Colon (tissue), 2 donors: ENCODE data around the gene NOC2L.
"Not testable (repeated sequence)": the region's sequence is repeated elsewhere in the genome, so short reads cannot be mapped to it uniquely, and the experiment has no call there.

Experiments used
- FAIRE-seq: peaks from 2 replicates; lab custom pipeline; 2012; peaks lifted over from hg19 to GRCh38; lab: Jason Lieb, UNC
- donor health status: control.
- donor health status: control.

Gene NOC2L

GRCh38 chr1:993379-993995 is 34.4 kb upstream of the NOC2L start:
- no peak for FAIRE-seq

DNA sequence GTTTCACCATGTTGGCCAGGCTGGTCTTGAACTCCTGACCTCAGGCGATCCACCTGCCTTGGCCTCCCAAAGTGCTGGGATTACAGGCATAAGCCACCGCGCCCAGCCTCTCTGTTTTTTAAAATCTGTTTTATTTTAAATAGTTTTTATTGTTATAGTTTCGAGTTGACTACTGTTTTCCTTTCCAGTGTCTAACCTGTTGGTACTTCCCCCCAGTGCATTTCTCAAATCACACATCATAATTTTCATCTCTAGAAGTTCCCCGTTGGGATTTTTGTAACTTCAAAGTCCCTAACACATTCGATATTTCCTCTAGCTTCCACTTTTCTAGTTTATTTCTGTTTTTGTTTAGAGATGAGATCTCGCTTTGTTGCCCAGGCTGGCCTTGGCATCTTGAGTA is 33.3 kb upstream of the NOC2L start:
- no peak for FAIRE-seq

- FAIRE-seq = no peak
Measured at GRCh38 chr1:991895-992294, 32.8 kb upstream of the NOC2L start.

- FAIRE-seq = not testable (repeated sequence)
Measured at GRCh38 chr1:991275-991674, 32.2 kb upstream of the NOC2L start.

DNA sequence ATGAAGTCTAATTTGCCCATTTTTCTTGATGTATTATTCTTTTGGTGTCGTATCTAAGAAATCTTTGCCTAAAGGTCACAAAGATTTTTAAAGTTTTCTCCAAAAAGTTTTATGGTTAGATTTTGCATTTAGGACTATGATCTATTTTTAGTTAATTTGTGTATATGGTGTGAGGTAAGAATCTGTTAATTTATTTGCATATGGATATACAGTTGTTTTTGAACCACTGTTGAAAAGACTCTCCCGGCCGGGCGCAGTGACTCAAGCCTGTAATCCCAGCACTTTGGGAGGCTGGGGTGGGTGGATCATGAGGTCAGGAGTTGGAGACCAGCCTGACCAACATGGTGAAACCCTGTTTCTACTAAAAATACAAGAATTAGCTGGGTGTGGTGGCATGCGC is 29.0 kb upstream of the NOC2L start:
- not testable (repeated sequence) for FAIRE-seq

GRCh38 chr1:985126-985525 is 26.1 kb upstream of the NOC2L start:
- no peak for FAIRE-seq

DNA sequence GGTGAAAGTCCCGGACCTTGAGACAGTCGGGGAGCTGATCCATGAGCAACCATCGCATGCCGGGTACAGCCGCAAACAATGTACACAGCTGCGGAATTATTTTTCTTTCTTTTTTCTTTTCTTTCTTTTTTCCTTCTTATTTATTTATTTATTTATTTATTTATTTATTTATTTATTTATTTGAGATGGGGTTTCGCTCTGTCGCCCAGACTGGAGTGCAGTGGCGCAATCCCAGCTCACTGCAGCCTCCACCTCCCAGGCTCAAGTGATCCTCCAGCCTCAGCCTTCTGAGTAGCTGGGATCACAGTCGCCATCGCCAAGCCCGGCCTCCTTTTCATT is 25.4 kb upstream of the NOC2L start:
- FAIRE-seq = no peak

DNA sequence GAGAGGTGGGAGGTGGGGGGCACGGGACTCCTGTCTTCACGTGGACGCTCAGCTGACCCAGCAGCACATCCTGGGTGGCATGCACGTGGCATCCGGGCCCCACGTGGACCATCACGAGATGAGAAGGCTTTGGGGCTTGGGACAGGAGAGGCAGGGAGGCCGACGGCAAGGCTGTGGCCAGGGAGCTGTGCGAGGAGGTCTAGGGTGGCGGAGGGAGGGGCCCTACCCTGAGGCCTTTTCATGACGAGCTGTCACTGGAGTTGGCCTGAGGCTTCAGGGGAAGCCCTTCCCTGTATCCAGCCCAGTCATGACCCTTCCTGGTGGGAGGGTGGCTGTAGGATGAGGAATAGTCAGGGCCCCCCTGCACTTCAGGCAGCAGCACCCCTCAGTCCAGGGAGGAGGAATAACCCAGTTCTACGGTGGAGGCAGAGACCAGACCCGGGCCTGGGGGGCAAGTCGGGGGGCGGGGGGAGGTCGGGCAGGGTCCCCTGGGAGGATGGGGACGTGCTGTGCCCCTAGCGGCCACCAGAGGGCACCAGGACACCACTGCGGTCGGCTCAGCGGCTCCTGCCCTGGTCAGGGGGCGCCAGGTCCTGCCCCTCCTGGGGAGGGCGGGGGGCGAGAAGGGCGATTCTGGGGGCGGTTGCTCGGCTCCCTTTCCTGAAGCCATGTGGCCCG is 24.9 kb upstream of the NOC2L start:
- no peak for FAIRE-seq

DNA sequence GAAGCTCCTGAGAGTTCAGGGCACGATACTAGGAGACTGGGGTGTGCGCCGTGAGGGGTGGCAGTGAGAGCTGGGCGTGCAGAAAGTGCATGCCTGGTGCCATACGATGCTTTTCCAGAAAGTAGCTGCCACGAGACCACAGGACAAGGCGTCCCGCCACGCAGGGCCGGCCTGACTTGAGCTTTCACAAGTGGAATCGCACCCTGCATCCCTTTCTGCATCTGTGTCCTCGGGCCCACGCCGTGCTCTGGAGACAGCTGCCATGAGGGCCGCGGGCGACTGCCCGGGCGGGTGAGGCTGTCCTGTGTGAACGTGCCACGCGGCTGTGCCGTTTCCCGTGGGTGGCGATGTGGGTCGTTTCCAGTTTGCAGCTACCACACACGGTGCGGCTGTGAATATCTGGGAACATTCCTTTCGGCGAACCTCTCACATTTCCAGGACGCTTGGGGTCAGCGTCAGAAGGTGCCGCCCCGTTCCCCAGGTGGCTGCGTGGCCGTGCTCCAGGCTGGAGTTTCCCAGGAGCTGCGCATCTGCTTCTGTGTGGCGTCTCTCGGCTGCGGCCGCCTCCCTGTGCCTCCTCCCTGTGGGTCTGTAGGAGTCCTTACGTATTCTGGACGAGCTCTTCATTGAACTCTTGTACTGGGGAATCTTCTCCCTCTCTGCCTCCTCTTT is 23.8 kb upstream of the NOC2L start:
- no peak for FAIRE-seq

GRCh38 chr1:981955-982558 is 23.0 kb upstream of the NOC2L start, which contains the start of gene PERM1:
PERM1 (minus strand) TSS chr1:982093; CDS start chr1:981029, 1,064 bp downstream.
- FAIRE-seq = no peak

GRCh38 chr1:981491-981954 is 22.5 kb upstream of the NOC2L start:
- FAIRE-seq = no peak

DNA sequence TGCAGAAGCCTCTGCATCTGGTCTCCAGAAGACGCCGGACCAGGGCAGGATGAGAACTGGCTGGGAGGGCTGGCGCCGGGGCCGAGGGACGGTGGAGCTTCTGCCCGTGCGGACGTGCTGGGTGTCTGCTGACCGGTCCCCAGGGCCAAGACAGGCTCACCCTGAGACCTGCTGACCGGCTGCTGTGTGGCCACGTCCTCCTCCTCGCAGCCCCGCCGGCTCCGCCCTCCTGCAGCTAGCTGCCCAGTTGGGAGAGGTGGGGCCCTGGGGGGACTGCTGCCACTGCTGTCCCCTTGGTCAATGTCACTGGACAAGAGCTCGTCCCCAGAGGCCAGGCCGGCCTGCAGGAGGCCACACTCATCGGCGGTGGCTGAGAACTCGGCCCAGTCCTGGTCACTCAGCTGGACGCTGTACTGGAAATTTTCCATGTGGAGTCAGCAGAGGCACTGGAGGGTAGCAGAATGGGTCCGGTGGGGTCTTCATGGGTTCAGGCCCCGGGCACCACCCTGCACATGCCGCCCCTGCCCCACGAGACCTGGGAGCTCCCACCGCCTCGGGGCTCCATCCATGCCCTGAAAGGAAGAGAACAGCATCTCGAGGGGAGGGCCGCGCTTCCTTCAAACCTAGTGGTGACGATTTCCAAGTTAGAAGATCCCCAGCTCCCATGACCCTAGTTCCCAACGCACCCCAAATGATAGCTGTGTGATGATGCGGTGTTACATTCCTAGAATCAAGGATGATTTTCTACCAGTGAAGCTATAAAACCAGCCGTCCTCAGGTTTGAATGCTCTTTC is 21.7 kb upstream of the NOC2L start:
- FAIRE-seq = no peak

DNA sequence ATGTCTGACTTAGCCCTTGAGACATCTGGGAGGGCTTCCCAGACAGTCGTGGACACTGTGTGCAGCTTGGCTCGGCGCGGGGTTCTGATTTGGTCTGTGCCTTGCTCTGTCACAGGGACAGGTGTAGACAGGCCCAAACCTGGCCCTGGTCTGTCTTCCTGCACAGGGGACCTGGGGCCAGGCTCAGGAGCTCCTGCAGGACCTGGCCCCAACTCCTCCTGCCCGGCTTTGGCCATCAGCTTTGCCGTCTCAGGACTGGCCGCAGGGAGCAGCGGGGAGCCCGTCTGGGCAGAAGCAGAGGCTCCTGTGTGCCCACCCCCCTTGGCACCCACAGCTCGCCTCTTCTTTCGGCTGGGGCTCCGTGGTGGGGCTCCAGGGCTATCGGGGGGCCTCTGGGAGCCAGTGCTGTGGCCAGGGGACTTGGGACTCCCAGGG is 21.1 kb upstream of the NOC2L start:
- FAIRE-seq = no peak

GRCh38 chr1:979744-980072 is 20.7 kb upstream of the NOC2L start:
- no peak for FAIRE-seq

DNA sequence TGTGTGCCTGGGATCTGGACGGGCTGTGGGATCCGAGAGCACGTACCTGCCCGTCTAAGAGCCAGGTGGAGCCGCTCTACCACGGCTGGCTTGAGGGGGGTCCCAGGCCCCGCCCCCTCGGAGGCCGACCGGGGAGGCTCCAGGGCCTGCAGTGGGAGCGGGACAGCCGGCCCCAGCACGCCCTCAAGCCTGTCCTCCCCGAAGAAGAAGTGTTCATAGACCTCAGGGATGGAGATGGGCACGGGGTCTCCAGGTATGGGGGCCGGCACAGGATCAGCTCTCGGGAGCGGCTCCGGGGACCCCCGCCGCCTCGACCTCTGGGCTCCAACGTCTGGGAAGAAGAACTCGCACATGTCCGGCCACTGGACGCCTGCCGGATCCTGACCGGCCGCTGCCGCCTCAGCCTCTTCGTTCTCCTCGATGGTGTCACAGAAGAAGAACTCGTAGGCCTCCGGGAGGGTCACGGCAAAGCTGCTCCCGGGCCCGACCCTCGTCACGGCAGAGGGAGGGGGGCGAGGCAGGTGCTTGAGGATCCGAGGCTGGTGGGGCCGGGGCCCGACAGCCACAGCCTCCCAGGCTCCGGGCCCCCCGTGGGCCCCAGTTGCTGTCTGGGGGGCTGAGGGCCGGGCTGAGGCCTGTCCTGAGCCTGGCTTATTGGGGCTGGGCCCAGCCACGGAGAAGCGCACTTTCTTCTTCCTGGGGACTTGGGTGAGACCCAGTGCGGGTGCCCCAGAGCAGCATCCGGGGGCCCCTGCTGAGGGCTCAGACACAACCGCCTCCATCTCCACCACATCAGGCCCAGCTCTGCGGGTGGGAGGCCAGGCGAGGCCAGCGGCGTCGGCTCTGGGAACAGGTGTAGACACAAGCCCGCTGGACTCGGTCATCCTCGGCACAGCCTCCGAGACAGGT is 20.0 kb upstream of the NOC2L start:
- no peak for FAIRE-seq

- FAIRE-seq = no peak
Measured at GRCh38 chr1:978069-978834, 19.2 kb upstream of the NOC2L start.

DNA sequence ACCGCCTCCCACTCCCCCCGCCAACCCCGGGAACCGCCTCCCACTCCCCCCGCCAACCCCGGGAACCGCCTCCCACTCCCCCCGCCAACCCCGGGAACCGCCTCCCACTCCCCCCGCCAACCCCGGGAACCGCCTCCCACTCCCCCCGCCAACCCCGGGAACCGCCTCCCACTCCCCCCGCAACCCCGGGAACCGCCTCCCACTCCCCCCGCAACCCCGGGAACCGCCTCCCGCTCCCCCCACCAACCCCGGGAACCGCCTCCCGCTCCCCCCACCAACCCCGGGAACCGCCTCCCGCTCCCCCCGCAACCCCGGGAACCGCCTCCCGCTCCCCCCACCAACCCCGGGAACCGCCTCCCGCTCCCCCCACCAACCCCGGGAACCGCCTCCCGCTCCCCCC is 17.7 kb upstream of the NOC2L start:
- not testable (repeated sequence) for FAIRE-seq

DNA sequence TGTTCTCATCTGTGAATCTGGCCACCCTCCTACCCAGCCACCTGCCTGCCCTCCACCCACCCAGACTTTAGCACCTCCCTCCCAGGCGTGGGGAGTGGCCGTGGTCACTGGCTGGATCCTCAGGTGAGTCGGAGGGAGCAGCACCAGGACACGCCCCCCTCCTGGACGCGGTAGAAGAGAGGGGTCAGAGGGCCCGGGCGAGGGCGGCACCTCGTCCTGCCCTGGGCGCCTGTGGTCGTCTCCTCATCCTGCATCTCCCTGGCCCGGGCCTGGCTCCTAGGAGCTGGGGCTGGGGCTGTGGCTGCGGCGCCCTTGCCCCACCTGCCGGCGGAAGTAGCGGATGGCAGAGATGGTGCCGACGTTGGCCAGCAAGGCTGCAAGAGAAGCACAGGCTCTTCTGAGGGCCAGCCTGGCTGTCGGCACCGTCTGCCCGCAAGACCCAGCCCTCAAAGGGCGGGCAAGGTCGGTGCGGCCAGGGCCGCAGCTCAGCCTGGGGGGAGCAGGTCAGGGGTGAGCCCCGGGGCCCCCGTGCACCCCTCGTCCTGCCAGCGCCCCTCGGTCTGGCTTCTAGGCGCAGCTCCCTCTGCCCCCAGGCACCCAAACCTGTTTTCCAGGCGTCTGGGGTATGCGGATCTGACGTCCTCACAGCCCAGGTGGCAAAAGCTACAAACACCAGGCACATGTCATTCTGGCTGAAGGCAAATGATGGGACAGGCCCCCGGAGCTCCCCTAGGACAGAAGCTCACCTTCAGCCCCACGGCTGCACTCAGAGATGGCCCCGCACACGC is 17.0 kb upstream of the NOC2L start:
- no peak for FAIRE-seq

GRCh38 chr1:975365-975764 is 16.3 kb upstream of the NOC2L start:
- FAIRE-seq = no peak
